Measurements from ENCODE around the gene B4GALT3. TPM values are rescaled to one million over a fixed set of nuclear protein-coding genes. Genes with fewer than 3 reads are reported as not detected.

Gene B4GALT3
- total RNA-seq, 1 donor from 2014 or later: 12.9 TPM

- DNase-seq (ENCODE audit: low read depth) (no peak), FAIRE-seq (no peak)
- Histone ChIP-seq H3K27me3 (ENCODE audit: control insufficient read depth, insufficient read depth, low read length) (no peaks in the 10 kb centered on the region), H3K4me3 (ENCODE audit: low read depth, low read length) (no peak overlapping the region), H3K36me3 (ENCODE audit: control insufficient read depth, insufficient read depth, low read length) (peaks cover 18% of the 10 kb centered on the region)
- no peak for TF ChIP-seq CTCF (IDR thresholded peaks at IDR 0.05; ENCODE audit: insufficient read depth, low read length, severe bottlenecking)
These were observed 16.6 kb downstream of the B4GALT3 start for GRCh38 chr1:161160671-161161145.

GRCh38 chr1:161159913-161160243 is 17.4 kb downstream of the B4GALT3 start:
- FAIRE-seq (no peak), DNase-seq (ENCODE audit: low read depth) (no peak)
- Histone ChIP-seq H3K36me3 (ENCODE audit: control insufficient read depth, insufficient read depth, low read length) (peaks cover 16% of the 10 kb centered on the region), H3K27me3 (ENCODE audit: control insufficient read depth, insufficient read depth, low read length) (no peaks in the 10 kb centered on the region), H3K4me3 (ENCODE audit: low read depth, low read length) (peak overlapping the region; percentile 87)
- no peak for TF ChIP-seq CTCF (IDR thresholded peaks at IDR 0.05; ENCODE audit: insufficient read depth, low read length, severe bottlenecking)

- peak; percentile 56 for TF ChIP-seq CTCF (IDR thresholded peaks at IDR 0.05; ENCODE audit: insufficient read depth, low read length, severe bottlenecking)
- no peak for FAIRE-seq
- Histone ChIP-seq H3K4me3 (ENCODE audit: low read depth, low read length) (peak within 1 kb of the TSS; percentile 87), H3K27me3 (ENCODE audit: control insufficient read depth, insufficient read depth, low read length) (no peaks in the 10 kb centered on the region), H3K36me3 (ENCODE audit: control insufficient read depth, insufficient read depth, low read length) (peaks cover 16% of the 10 kb centered on the region)
- peak; percentile 71 for DNase-seq (ENCODE audit: low read depth)
These were observed 18.0 kb downstream of the B4GALT3 start, which contains the start of gene USP21 for GRCh38 chr1:161159087-161159912. USP21 (plus strand) TSS chr1:161159500; CDS start chr1:161160641, 1,141 bp downstream.

DNA sequence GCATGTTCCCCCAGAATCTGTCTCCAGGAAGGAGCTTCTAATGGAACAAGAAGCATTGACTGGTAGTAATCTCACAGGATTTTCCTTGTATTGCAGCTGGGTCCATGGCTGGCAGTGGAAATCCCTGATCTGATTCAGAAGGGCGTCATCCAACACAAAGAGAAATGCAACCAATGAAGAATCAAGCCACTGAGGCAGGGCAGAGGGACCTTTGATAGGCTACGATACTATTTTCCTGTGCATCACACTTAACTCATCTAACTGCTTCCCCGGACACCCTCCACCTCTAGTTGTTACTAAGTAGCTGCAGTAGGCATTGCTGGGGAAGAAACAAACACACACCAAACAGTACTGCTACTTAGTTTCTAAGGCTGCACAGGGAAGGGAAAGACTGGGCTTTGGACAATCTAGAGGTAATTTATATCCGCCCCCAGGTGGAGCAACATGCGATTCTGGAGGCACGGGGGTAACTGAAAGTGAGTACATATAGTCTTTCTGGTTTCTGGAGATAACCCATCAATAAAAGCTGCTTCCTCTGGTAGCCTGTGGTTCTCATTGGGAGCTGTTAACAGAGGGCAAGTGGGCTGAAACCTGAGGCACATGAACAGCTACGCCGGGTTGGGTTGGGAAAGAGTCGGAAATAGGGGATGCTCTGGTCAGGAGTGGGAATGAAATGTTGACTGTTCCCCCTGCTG is 18.8 kb downstream of the B4GALT3 start:
- FAIRE-seq (no peak), DNase-seq (ENCODE audit: low read depth) (peak; percentile 21)
- Histone ChIP-seq H3K27me3 (ENCODE audit: control insufficient read depth, insufficient read depth, low read length) (no peaks in the 10 kb centered on the region), H3K36me3 (ENCODE audit: control insufficient read depth, insufficient read depth, low read length) (peaks cover 16% of the 10 kb centered on the region), H3K4me3 (ENCODE audit: low read depth, low read length) (peak overlapping the region; percentile 87)
- no peak for TF ChIP-seq CTCF (IDR thresholded peaks at IDR 0.05; ENCODE audit: insufficient read depth, low read length, severe bottlenecking)

GRCh38 chr1:161157867-161158266 is 19.4 kb downstream of the B4GALT3 start:
- H3K27me3 ChIP-seq (ENCODE audit: control insufficient read depth, insufficient read depth, low read length): no peaks in the 10 kb centered on the region
- peaks cover 16% of the 10 kb centered on the region for H3K36me3 ChIP-seq (ENCODE audit: control insufficient read depth, insufficient read depth, low read length)
- DNase-seq (ENCODE audit: low read depth): no peak
- TF ChIP-seq CTCF (IDR thresholded peaks at IDR 0.05; ENCODE audit: insufficient read depth, low read length, severe bottlenecking): no peak
- H3K4me3 ChIP-seq (ENCODE audit: low read depth, low read length): no peak overlapping the region
- no peak for FAIRE-seq
